ENCODE measurements around the gene MAP4K4. TPM values are rescaled to one million over a fixed set of nuclear protein-coding genes. Genes with fewer than 3 reads are reported as not detected.

The MAP4K4 gene
- total RNA-seq, 1 donor from 2014 or later = 175 TPM

- Mint-ChIP-seq H3K4me1 (peaks cover 46% of the 10 kb centered on the region), H3K9me3 (peaks cover 4% of the 10 kb centered on the region), H3K27ac (no peak overlapping the region), H3K4me3 (no peak overlapping the region), H3K36me3 (peaks cover 2% of the 10 kb centered on the region), H3K27me3 (ENCODE audit: low read depth) (no peaks in the 10 kb centered on the region)
- TF ChIP-seq CTCF (IDR thresholded peaks at IDR 0.05; ENCODE audit: unreplicated experiment) = no peak
- DNase-seq (ENCODE audit: low spot score in 2 of 2, unreplicated experiment in 2 of 2) = no peak
Measured at GRCh38 chr2:101775092-101775491, 77.6 kb downstream of the MAP4K4 start.

GRCh38 chr2:101775636-101776035, 78.1 kb downstream of the MAP4K4 start:
- DNase-seq (ENCODE audit: low spot score in 2 of 2, unreplicated experiment in 2 of 2) = no peak
- H3K4me3 Mint-ChIP-seq = no peak overlapping the region
- no peak for TF ChIP-seq CTCF (IDR thresholded peaks at IDR 0.05; ENCODE audit: unreplicated experiment)
- H3K9me3 Mint-ChIP-seq = peaks cover 4% of the 10 kb centered on the region
- no peaks in the 10 kb centered on the region for H3K27me3 Mint-ChIP-seq (ENCODE audit: low read depth)
- peaks cover 46% of the 10 kb centered on the region for H3K4me1 Mint-ChIP-seq
- peaks cover 2% of the 10 kb centered on the region for H3K36me3 Mint-ChIP-seq
- peak overlapping the region; percentile 27 for H3K27ac Mint-ChIP-seq

GRCh38 chr2:101776172-101777043, 78.9 kb downstream of the MAP4K4 start:
- H3K27ac Mint-ChIP-seq = no peak overlapping the region
- peaks cover 4% of the 10 kb centered on the region for H3K9me3 Mint-ChIP-seq
- peaks cover 44% of the 10 kb centered on the region for H3K4me1 Mint-ChIP-seq
- TF ChIP-seq CTCF (IDR thresholded peaks at IDR 0.05; ENCODE audit: unreplicated experiment) = no peak
- H3K4me3 Mint-ChIP-seq = no peak overlapping the region
- peaks cover 2% of the 10 kb centered on the region for H3K36me3 Mint-ChIP-seq
- DNase-seq (ENCODE audit: low spot score in 2 of 2, unreplicated experiment in 2 of 2) = no peak
- H3K27me3 Mint-ChIP-seq (ENCODE audit: low read depth) = no peaks in the 10 kb centered on the region

- Mint-ChIP-seq H3K9me3 (peaks cover 4% of the 10 kb centered on the region), H3K4me3 (no peak overlapping the region), H3K27ac (peak overlapping the region; percentile 7), H3K4me1 (peaks cover 40% of the 10 kb centered on the region), H3K36me3 (peaks cover 2% of the 10 kb centered on the region), H3K27me3 (ENCODE audit: low read depth) (no peaks in the 10 kb centered on the region)
- DNase-seq (ENCODE audit: low spot score in 2 of 2, unreplicated experiment in 2 of 2) = no peak
- TF ChIP-seq CTCF (IDR thresholded peaks at IDR 0.05; ENCODE audit: unreplicated experiment) = no peak
Measured at GRCh38 chr2:101777337-101777736, 79.8 kb downstream of the MAP4K4 start.

- Mint-ChIP-seq H3K9me3 (peaks cover 4% of the 10 kb centered on the region), H3K27ac (peak overlapping the region; percentile 62), H3K4me3 (no peak overlapping the region), H3K36me3 (peaks cover 2% of the 10 kb centered on the region), H3K27me3 (ENCODE audit: low read depth) (no peaks in the 10 kb centered on the region), H3K4me1 (peaks cover 40% of the 10 kb centered on the region)
- DNase-seq (ENCODE audit: low spot score in 2 of 2, unreplicated experiment in 2 of 2) = no peak
- TF ChIP-seq CTCF (IDR thresholded peaks at IDR 0.05; ENCODE audit: unreplicated experiment) = no peak
Measured at GRCh38 chr2:101778102-101778501, 80.6 kb downstream of the MAP4K4 start.

All from mesothelial cell of epicardium (in vitro differentiated cells).